Loucy (cell line): ENCODE data around the gene ATG2A.

Experiments
- H2AFZ ChIP-seq: fragments of 200-600 bp; sonication (generic); 2 replicates; pipeline ENCODE4 v1.6.0; 2016; ENCODE audit warnings: antibody characterized with exemption, mild to moderate bottlenecking, low read length, moderate library complexity
- H3F3A ChIP-seq: fragments of 200-600 bp; 2 replicates; pipeline ENCODE4 v1.6.0; 2016; ENCODE audit warnings: antibody characterized with exemption, low read depth, mild to moderate bottlenecking
- H3K27me3 ChIP-seq: fragments of 200-600 bp; sonication (generic); 2 replicates; pipeline ENCODE4 v1.6.1; 2014; ENCODE audit warnings: low read length, mild to moderate bottlenecking; ENCODE audit not compliant: insufficient read depth, poor library complexity, severe bottlenecking
- H3K36me3 ChIP-seq: fragments of 200-600 bp; sonication (generic); 2 replicates; pipeline ENCODE4 v1.6.1; 2016; ENCODE audit warnings: low read length; ENCODE audit not compliant: insufficient read depth
- H3K4me1 ChIP-seq: fragments of 200-600 bp; sonication (generic); 2 replicates; pipeline ENCODE4 v1.5.1; 2014; ENCODE audit warnings: low read length, mild to moderate bottlenecking; ENCODE audit not compliant: insufficient read depth, poor library complexity, severe bottlenecking
- H3K4me2 ChIP-seq: fragments of 200-600 bp; sonication (generic); 2 replicates; pipeline ENCODE4 v1.6.0; 2014; ENCODE audit warnings: antibody characterized with exemption, low read length, low read depth, mild to moderate bottlenecking; ENCODE audit not compliant: poor library complexity, severe bottlenecking
- H3K4me3 ChIP-seq: fragments of 200-600 bp; sonication (generic); 2 replicates; pipeline ENCODE4 v1.5.1; 2014; ENCODE audit warnings: low read length, mild to moderate bottlenecking, mixed read lengths; ENCODE audit not compliant: poor library complexity, severe bottlenecking
- H3K79me2 ChIP-seq: fragments of 200-600 bp; sonication (generic); 2 replicates; pipeline ENCODE4 v1.6.1; 2014; ENCODE audit warnings: low read length; ENCODE audit not compliant: insufficient read depth
- H3K9ac ChIP-seq: fragments of 200-600 bp; sonication (generic); 2 replicates; pipeline ENCODE4 v1.6.0; 2014; ENCODE audit warnings: mild to moderate bottlenecking, low read depth, low read length, moderate library complexity; ENCODE audit not compliant: poor library complexity, severe bottlenecking
- H3K9me2 ChIP-seq: fragments of 200-600 bp; sonication (generic); replicated peaks from 2 replicates; pipeline ENCODE4 v1.6.1; 2016; ENCODE audit warnings: low read depth, low read length, mixed read lengths
- H3K9me3 ChIP-seq: fragments of 200-600 bp; sonication (generic); 2 replicates; pipeline ENCODE4 v1.6.1; 2014; ENCODE audit warnings: mild to moderate bottlenecking, antibody characterized with exemption, low read length, low read depth; ENCODE audit not compliant: insufficient read depth
- H4K20me1 ChIP-seq: fragments of 200-600 bp; sonication (generic); 2 replicates; pipeline ENCODE4 v1.6.0; 2014; ENCODE audit warnings: antibody characterized with exemption, low read length, mild to moderate bottlenecking; ENCODE audit not compliant: insufficient read depth, poor library complexity, severe bottlenecking
- EZH2phosphoT487 ChIP-seq: fragments of 200-600 bp; IDR thresholded peaks from 2 replicates; pipeline ENCODE4 v1.6.1; 2018; ENCODE audit warnings: antibody characterized with exemption, mild to moderate bottlenecking, moderate library complexity, borderline replicate concordance
- TF ChIP-seq, protein P1 (sequence below): fragments of 200-600 bp; sonication (generic); conservative IDR thresholded peaks from 2 replicates; pipeline ENCODE4 v1.5.1; 2014; ENCODE audit warnings: mild to moderate bottlenecking, antibody characterized with exemption, low read length

Gene ATG2A

DNA sequence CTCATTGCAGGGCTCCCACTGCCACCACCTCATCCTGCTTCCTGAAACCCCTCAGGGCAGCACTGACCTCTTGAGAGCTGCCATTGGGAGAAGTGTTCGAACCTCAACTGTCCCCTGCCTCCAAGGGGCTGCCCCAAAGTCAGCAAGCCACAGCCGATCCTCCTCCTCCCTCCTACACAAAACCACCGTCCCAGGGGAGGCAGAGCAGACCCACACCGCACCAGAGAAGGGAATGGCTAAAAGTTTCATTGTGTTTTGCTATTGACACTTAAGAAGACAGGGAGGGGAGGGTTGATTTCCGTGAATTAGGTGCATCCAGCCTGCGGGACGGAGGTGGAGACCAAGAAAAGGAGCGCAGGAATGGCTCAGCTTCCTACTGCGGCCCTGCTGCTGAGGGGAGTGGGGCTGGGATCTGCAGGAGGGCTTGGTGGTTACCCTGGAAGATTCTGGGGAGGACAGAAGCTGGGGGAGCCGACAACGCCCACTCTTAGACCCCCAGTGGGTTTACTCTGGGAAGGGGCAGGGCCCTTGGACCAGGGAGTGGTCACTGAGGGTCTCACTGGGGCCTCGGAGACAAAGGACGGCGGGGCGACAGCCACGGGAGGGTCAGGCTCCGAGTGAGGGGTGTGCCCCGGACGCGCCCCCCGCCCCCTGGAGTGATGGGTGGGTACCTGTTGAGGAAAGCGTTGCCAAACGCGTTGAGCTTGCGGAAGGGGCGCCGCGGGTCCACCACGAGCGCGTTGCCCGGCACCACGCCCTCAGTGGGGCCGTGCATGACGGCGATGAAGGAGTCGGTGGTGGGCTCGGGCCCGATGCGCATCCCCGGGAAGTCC lies 39.4 kb downstream of the ATG2A start:
- Histone ChIP-seq H3K4me3 (peak overlapping the region; percentile 87), H3K4me1 (peaks cover 53% of the 10 kb centered on the region), H3K27me3 (no peaks in the 10 kb centered on the region), H3K9ac (peak overlapping the region; percentile 84), H3F3A (0 out of 2 replicates have a peak, but pooled peaks cover 3% of the 10 kb centered on the region), H2AFZ (peak overlapping the region; percentile 80), H3K4me2 (peak overlapping the region; percentile 93), H3K79me2 (peaks cover 58% of the 10 kb centered on the region), H4K20me1 (peaks cover 20% of the 10 kb centered on the region), H3K9me3 (no peaks in the 10 kb centered on the region), H3K9me2 (no peaks in the 10 kb centered on the region), H3K36me3 (peaks cover 3% of the 10 kb centered on the region; the same call in 1 of the 2 replicates)
- no peak for TF ChIP-seq EZH2phosphoT487
- TF ChIP-seq, protein P1, sequence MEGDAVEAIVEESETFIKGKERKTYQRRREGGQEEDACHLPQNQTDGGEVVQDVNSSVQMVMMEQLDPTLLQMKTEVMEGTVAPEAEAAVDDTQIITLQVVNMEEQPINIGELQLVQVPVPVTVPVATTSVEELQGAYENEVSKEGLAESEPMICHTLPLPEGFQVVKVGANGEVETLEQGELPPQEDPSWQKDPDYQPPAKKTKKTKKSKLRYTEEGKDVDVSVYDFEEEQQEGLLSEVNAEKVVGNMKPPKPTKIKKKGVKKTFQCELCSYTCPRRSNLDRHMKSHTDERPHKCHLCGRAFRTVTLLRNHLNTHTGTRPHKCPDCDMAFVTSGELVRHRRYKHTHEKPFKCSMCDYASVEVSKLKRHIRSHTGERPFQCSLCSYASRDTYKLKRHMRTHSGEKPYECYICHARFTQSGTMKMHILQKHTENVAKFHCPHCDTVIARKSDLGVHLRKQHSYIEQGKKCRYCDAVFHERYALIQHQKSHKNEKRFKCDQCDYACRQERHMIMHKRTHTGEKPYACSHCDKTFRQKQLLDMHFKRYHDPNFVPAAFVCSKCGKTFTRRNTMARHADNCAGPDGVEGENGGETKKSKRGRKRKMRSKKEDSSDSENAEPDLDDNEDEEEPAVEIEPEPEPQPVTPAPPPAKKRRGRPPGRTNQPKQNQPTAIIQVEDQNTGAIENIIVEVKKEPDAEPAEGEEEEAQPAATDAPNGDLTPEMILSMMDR = no peak

DNA sequence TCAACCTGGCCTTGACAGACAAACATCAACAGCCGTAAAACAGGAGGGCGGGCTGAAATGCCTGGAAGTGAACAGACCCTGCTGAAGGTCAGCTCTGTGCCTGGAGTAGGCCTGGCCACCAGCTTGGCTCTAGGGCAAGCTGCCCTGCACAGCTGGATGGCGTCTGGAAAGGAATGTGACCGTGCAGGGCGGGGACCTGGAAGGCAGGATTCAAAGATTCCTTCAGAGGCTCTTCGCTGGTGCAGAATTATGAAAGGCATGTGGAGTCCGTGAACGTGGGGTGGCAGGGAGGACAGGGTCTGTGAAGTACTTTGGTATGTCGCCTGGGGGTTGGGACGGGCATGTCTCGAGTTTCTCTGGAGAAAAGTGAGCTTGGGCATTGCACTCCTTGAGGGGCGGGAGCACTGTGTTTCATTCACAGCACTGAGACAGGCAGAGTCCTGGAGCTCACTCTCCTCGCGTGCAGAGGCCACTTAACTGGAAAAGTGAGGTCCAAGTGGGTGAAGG lies 40.1 kb downstream of the ATG2A start:
- Histone ChIP-seq H3K27me3 (no peaks in the 10 kb centered on the region), H3K4me2 (peak overlapping the region; percentile 93), H3K9me2 (no peaks in the 10 kb centered on the region), H3K36me3 (peaks cover 3% of the 10 kb centered on the region; the same call in 1 of the 2 replicates), H2AFZ (no peak overlapping the region), H3K9ac (peak overlapping the region; percentile 84), H3K4me1 (peaks cover 57% of the 10 kb centered on the region), H3K79me2 (peaks cover 65% of the 10 kb centered on the region), H3F3A (0 out of 2 replicates have a peak, but pooled peaks cover 3% of the 10 kb centered on the region), H3K4me3 (peak overlapping the region; percentile 87), H3K9me3 (no peaks in the 10 kb centered on the region), H4K20me1 (peaks cover 20% of the 10 kb centered on the region)
- TF ChIP-seq EZH2phosphoT487 = no peak
- TF ChIP-seq, protein P1 = no peak

DNA sequence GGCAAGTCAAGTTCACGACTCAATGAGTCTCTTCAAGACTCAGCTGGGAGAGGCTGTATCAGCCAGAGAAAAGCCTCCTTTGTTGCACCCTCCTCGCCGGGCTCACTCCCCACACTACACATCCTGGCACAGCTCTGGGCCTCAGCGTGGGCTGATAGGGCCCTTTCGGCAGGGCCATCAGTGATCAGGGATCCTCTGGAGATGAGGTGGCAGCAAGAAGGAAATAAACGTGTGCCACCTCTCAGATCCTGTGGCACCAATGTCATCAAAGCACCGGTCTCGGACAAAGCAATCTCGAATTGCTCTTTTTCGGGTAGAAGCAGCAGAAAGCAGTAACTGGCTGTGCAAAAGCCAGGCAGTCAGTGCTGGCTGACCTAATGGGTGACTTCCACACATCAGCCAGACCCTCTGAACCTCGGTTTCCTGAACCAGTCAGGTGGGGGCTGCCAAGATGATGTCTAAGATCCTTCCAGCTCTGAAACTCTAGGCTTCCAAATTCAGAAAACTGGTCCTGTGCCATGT lies 40.7 kb downstream of the ATG2A start:
- Histone ChIP-seq H3K9me3 (no peaks in the 10 kb centered on the region), H3K4me3 (peak overlapping the region; percentile 87), H3K4me2 (peak overlapping the region; percentile 93), H3K9ac (peak overlapping the region; percentile 84), H3K9me2 (no peaks in the 10 kb centered on the region), H3K79me2 (peaks cover 70% of the 10 kb centered on the region), H3K36me3 (peaks cover 3% of the 10 kb centered on the region; the same call in 1 of the 2 replicates), H3F3A (0 out of 2 replicates have a peak, but pooled peaks cover 3% of the 10 kb centered on the region), H2AFZ (no peak overlapping the region), H3K27me3 (no peaks in the 10 kb centered on the region), H3K4me1 (peaks cover 63% of the 10 kb centered on the region), H4K20me1 (peaks cover 20% of the 10 kb centered on the region)
- TF ChIP-seq, protein P1 = no peak
- no peak for TF ChIP-seq EZH2phosphoT487
